NOMO-1 treated with DMSO at 0.1 percent for 48 hours (cell line): ENCODE measurements around the gene GTPBP1.
A peak's percentile ranks its signal among the peaks of the same experiment; 100 is the strongest.

Source experiments
- DNase-seq: peaks from one replicate; lab custom pipeline; 2025; ENCODE audit not compliant: unreplicated experiment; lab: John Stamatoyannopoulos, UW

Gene GTPBP1

DNA sequence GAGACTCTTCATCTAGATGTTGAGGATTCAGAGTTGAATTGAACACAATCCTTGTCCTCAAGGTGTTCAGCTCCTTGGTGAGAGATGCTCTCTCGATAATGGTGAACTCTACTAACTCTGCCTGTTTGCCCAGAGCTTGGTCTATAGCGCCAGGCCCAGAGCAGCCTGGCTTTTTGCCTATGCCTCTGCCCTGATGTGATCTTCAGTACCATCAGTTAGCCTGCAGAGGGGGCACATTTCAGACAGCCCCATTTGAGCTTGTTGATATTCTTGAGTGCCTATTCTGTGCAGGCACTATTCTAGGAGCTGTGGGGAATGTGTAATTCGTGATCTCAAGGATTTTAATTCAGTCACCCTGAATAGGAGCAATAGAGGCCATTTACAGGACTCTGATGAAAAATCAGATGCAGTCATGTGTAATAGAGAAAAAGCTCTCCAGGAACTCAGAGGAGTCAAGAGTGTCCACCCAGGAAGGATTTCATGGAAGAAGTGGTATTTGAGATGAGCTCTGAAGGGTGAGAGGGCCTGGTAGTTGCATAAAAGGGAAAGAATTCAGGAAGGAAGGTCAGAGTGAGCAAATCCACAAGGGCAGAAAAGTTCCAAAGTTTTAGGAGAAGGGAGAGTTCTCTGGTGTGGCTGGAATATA lies 19.3 kb downstream of the GTPBP1 start:
- peak; percentile 13 for DNase-seq

DNA sequence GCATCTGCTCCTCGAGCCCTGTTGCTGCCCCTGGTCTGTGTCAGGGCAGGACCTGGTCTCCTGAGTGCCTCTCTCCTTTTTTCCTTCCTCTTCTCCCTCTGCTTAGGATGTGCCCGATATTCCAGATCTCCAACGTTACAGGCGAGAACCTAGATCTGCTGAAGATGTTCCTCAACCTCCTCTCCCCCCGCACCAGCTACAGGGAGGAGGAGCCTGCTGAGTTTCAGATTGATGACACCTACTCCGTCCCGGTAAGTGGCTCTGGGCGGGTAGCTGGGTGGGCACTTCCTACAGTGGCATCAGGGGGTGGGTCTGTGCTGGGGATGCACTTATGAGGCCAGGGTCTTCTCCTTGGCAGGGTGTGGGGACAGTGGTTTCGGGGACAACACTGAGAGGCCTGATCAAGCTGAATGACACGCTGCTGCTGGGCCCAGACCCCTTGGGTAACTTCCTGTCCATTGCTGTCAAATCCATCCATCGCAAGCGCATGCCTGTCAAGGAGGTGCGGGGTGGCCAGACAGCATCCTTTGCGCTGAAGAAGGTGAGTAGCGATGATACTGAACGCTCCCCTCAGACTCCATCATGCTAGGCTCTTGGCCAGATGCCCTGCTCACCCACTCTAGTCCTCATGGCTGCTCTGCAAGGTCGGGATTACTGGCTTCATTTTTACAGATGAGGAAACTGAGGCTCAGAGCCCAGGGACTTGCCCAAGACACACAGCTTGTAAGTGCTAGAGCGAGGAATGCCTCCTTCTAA lies 20.3 kb downstream of the GTPBP1 start:
- DNase-seq, result no peak

DNA sequence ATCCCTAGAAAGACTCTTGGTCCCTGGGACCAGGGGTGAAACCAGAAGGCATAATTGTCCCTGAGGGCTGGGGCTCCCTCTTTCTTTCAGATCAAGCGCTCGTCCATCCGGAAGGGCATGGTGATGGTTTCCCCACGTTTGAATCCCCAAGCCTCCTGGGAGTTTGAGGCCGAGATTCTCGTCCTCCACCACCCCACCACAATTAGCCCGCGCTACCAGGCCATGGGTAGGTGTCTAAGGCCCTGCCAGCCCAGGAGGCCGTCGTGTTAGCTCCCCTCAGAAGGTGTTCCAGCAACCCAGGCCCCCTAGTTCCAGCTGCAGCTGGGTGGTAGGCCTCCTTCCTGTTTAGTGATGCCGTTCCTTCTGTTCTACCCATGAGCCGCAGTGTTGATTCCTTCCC lies 21.4 kb downstream of the GTPBP1 start:
- no peak for DNase-seq

DNA sequence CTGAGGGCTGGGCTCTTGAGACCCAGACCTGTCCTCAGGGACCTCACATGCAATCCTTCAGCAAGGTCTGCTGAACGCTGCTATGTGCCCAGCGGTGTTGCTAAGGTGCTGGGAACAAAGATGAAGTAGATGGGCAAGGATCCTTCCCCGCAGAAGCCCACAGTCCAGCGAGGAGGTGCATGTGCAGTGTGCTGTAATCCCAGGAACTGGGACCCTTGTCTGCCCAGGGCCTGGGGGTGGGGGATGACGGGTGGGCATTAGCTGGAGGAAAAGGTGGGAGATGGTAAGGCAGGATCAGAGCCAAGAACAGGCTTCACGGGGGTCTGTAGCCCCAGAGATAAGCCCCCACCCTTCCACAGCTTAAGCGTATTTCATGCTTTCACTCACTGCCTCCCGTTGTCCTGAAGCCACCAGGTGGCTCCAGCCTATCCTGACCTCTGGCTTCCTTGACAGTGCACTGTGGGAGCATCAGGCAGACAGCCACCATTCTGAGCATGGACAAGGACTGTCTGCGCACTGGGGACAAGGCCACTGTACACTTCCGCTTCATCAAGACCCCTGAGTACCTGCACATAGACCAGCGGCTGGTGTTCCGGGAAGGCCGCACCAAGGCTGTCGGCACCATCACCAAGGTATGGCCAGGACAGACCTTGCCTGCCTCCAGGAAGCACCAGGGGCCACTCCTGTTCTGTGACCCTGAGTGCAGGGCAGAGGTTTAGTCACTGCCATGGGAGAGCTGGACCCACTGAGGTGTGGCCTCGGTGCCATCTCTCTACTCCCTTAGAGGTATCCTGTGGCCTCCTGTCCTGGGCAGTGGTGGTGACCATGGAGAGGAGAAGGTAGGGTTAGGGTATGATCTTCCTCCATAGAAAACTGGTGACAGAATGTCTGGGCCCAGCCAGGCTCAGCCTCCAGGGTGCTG lies 22.0 kb downstream of the GTPBP1 start:
- no peak for DNase-seq

DNA sequence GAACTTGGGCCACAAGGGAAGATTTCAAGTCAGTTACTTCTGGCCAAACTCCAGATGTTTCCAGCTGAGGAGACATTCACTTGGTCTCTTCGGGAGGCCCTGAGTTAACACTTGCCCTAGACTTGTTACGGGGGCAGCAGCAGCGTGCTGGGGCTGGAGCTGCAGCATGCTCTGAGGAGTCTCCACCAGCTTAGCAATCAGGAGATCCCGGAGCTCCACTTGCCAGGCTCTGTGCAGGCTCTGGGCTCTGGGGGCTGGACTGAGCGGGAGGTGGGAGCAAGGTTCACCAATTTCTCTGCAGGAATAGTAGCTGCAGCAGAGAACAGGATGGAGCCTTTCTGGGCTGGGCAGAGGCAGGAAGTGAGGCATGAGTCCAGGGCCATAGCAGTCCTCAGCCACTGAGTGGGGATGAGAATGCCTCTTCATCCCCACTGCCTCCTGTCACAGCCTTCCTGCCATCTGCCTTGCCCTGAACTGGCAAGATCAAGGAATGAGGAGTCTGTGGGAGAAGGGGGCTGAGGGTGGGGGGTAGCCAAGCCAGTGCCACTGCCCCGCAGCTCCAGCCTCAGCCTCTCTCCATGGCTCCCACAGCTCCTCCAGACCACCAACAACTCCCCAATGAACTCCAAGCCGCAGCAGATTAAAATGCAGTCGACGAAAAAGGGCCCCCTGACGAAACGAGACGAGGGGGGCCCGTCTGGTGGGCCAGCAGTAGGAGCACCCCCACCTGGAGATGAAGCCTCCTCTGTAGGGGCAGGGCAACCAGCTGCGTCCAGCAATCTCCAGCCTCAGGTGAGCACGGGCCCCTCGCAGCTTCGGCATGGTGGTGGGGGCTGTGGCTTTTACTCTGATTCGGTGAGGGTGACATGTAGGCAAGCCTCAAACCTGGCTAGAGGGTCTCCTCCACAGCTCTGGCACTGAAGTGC lies 23.4 kb downstream of the GTPBP1 start:
- DNase-seq, result no peak

DNA sequence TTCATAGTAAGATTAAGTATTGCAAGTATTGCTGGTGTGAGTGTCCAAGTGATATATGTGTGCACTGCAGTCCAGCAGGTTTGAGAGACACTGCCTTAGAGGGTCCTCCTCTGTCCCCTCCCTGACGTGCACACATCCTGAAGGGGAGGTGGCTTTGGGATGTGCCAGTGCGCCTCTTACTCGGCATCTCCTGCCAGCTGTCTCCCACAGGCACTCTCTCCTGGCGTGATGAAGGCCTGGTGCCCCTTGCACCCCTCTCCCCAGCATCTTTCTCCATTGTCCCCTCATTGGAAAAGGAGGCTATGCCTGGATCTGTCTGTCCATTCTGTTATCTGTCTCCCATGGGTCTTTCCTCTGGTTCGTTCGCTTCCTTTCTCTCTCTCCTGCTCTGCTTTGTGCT lies 24.2 kb downstream of the GTPBP1 start:
- no peak for DNase-seq

DNA sequence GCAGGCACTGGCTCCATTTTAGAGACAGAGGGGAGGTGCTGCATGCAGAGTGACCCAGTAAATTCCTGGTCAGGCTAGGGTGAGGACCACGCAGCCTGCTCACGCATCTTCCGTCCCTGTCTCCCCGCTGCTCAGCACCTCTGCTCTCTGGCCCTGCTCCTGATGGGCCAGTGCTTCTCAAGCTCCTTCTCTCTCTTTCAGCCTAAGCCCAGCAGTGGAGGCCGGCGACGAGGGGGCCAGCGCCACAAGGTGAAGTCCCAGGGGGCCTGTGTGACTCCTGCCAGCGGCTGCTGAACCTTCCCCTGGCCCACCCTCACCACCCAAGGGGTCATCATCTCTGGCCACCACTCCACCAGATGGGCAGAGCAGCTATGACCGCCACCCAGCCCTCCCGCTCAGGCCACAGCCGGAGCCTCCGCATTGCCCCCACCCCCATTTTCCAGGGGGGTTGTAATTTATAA lies 24.7 kb downstream of the GTPBP1 start:
- no peak for DNase-seq

DNA sequence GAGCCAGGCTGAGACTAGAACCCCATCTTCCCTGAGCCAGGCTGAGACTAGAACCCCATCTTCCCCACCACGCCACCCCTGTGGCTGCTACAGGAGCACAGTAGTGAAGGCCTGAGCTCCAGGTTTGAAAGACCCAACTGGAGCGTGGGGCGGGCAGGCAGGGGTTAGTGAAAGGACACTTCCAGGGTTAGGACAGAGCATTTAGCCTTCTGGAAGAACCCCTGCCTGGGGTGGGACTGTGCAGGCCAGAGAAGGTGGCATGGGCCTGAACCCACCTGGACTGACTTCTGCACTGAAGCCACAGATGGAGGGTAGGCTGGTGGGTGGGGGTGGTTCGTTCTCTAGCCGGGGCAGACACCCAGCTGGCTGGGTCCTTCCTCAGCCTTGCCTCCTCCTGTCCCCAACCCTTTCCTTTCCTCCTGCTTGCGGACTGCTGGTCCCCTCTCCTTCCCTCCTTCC lies 26.0 kb downstream of the GTPBP1 start:
- no peak for DNase-seq

DNA sequence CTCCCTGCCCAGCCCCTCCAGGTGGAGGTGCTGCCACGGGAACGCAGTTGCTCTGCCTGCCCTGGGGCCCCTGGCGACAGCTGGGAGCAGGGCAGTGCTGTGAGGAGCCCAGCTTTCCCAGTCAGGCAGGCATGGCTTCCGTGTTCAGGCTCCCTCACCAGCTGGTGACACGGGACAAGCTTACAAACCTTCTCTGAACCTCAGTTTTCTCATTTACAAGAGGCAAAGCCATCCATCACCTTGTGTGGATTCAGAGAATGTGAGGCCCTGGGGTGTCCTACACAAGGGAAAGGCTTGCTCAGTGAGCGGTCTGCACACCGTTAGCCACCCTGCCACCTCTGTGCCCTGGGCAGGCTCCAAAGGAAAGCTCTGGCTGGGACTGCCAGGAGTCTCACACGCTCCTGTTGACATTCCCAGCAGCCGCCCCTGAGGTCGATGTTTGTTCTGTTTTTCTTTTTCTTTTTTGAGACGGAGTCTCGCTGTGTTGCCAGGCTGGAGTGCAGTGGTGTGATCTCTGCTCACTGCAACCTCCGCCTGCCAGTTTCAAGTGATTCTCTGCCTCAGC lies 26.6 kb downstream of the GTPBP1 start:
- no peak for DNase-seq

DNA sequence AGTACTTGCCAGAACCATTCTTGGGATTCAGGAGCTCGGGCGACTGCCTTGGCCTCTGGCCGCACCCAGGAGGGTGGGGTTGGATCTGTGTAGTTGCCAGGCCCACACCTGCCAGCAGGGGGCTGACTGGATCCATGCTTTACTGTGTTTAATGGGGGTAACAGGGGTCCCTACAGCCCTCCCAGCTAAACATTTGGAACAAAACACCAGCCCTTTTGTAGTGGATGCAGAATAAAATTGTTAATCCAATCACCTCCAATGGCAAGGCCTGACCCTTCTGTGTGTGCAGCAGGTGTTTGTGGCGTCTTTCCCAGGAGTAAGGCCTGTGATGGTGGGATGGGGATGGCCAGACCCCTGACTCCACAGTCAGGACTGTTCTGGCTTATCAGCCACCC lies 27.6 kb downstream of the GTPBP1 start:
- no peak for DNase-seq

DNA sequence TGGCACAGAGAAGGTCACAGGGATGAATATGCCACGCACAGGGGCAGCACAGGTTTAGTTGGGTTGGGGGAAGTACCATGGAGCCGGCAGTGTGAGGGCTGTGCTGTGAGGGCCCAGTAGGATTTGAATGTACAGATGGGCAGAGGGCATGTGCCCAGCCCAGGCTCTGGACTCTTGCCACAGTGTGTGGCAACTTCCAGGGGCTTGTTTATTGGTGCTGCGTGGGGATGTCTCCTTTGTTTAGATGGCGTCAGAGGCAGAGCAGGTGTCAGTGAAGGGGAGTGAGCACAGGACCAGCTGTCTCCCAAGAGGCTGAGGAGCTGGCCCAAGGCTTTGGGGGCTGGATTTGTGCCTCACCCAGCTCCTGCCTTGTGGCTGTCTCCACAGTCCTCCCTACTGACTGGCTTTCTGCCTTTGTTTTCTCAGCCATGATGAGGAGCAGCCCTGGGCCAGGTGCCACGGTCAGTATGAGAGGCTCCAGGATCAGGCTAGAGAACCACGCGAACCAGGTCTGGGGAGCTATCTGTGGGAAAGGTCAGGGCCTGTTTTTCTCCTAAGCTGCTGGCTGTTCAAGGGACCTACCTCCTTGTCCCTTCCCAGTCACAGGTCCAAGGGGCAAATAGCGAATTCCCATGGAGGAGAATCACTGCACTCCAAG lies 28.1 kb downstream of the GTPBP1 start:
- no peak for DNase-seq

DNA sequence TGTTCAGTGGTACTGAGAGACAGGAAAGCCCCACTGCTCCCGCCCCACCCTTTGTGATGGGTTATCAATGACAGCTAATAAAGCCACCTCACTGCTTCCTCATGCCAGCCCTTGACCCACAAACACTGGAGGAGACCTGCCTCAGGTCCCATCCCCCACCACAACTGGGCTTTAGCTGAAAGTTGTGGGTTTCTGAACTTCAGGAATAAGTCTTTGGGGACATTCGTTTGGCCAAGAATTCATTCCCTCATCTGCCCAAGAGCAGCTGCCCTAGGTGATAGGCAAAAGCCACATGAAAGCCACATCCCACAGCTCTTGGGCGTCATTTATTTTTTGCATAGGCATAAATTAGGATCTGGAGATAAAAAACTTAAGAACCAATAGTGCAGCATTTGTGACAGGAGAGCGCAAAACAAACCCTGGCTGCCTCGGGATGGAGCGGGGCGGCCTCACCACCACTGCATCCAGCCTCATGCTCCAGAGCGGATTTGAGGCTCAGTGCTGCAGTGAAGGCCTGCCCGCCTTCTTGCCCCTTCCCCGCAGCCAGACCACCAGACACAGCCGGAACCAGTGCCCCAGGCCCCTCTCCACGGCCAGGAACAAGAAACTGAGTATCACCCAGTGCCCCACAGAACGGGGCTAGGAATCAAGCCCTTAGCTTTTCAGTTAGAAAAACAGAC lies 28.8 kb downstream of the GTPBP1 start:
- DNase-seq, result no peak

DNA sequence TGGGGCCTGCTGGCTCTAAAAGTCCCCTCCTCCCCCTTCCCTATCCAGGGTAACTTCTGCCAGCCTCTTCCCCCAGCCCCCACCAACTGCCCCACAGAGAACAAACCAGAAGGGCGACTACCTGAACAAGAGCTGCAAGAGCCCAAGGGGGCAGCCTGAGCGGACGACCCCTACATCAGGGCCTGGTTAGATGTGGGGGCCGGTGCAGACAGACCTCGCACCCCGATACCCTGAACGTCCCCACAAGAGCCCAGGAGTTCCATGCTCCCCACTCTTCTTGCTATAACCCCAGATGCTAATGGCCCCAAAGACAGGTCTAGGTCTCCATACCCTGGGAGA lies 29.4 kb downstream of the GTPBP1 start:
- no peak for DNase-seq

DNA sequence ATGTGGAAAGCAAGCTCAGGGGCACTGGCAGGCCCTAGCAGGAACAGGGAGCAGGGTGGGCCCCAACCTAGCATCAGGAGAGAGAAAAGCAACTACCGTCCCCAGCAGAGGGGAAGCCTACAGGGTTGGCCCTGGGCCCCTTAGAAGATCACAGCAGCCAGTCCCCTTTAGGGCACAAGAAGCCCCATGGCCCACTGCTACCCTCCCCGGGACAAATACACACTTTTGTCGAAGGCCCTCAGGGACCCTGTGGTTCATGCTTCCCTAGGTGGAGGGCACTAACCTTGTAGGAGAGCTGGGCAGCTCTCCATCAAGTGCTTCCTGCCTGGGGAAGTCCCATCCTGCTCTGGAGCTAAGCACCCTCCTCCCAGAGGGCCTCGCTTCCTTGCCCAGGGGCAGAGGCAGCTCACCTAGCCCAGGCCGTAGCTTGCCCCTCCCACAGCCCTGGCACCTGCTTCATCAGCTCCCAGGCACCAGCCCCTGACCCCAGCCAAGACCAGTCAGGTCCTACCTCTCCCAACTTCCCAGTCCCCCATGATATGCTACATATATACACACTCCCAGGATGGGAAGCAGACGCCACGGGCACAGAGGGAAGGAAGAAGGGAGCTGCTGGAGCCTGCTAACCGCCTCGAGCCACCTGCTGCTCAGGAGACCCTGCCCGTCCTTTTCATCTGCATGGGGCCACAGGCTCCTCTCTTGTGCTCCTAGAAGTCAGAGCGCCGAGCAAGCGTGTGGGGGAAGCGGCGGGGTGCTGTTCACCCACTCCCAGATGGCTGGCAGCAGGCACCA lies 29.9 kb downstream of the GTPBP1 start:
- DNase-seq, result no peak

DNA sequence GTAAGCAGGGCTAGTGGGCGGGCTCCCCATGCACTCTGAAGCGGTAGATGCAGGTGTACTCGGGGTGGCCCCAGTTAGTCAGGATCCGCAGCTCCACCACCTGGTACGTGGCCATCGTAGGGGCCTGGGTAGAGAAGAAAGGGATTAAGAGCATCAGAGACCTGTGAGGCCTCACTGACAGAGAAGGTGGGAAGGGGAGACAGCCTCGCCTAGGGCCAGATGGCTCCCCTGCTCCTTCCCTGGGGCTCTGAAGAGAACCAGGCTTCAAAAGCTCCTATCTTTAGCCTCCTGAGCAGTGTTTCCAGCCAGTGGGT lies 30.5 kb downstream of the GTPBP1 start:
- no peak for DNase-seq

DNA sequence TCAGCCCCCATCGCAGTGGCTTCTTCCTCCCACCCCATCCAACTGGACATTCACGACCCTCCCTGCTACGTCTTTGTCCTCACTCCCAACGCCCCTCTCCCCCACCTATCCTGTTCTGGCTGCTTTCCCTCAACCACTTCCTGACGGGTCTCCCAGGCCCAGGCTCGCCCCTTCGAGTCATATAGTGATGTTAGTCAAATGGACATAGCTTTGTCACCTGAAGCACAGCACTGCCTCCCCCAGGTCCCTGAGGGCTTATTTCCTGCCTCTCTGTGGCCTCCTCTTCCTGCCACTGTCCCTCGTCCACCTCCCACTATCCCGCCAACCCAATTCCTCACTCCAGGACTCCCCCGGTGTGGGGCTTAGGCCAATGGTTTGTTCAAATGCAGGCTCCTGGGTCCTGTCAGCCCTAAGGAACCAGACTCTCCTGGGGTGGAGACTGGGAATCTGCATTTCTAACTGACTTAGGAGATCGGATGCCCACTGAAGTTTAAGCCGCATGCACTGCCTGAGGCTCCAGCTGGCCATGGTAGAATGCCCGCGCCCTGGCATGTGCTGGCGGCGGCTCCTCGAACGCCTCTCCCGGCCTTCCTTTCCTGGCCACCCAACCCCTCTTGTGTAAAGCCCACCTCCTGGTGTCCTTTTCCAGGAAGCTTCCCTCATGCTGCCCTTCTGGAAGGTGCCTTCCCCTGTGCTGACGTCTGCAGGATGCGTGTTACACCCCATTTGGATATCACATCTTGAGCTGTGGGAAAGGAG lies 31.7 kb downstream of the GTPBP1 start:
- no peak for DNase-seq

DNA sequence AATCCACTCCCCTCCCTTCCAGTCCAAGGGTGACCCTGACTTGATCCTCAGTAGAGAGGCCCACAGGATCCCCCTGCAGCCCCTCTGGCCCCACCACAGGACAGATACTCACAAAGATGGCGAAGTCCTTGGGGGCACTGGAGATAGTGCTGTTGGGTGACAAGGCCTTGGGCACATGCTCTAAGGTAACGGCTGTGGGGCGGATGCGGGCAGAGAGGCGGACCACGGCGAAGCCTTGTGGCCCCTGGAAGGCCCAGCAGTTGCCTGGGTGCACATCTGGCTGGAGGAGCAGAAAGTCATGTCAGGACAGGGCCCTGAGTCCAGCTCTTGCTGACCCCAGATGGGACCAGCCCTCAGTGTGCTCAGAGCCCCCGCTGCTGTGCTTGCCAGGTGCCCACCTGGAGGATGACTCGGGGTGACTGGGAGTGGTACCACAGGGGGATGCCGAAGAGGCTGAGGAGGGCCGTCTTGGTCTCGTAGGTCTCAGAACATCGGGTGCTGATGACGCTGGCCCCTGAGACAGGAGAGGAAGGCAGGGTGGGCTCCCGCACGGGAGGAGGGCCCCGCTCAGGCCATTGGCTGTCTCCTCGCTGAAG lies 32.8 kb downstream of the GTPBP1 start:
- DNase-seq, result no peak
